ENCODE data around the gene HOXA10.

HOXA10 gene

GRCh38 chr7:27172823-27173510 is 1.2 kb downstream of the HOXA10 start:
- DNase-seq (no peak), ATAC-seq (ENCODE audit: insufficient read depth, low read depth) (no peak)
- H3K9me3 ChIP-seq (ENCODE audit: insufficient read depth, low read length, severe bottlenecking), result no peaks in the 10 kb centered on the region
- H3K36me3 ChIP-seq (ENCODE audit: insufficient read depth, low read length), result no peaks in the 10 kb centered on the region
- H3K4me1 ChIP-seq (ENCODE audit: insufficient read depth, low read length), result no peaks in the 10 kb centered on the region
- no peak overlapping the region for H2AFZ ChIP-seq (ENCODE audit: low read depth, low read length)
- no peak overlapping the region for H3K27ac ChIP-seq (ENCODE audit: low read length)
- H3K9ac ChIP-seq (ENCODE audit: low read depth, low read length), result no peak overlapping the region
- H4K20me1 ChIP-seq (ENCODE audit: insufficient read depth, low read length), result no peaks in the 10 kb centered on the region
- TF ChIP-seq EZH2 (IDR thresholded peaks at IDR 0.05; ENCODE audit: borderline replicate concordance, low read depth, low read length, severe bottlenecking) (no peak), CTCF (IDR thresholded peaks at IDR 0.05; ENCODE audit: borderline replicate concordance, extremely low read depth, low read length, poor library complexity, severe bottlenecking) (no peak)
- peaks cover 10% of the 10 kb centered on the region for H3K27me3 ChIP-seq (ENCODE audit: insufficient read depth, low read length, poor library complexity)
- no peaks in the 10 kb centered on the region for H3K79me2 ChIP-seq (ENCODE audit: insufficient read depth, low read length)
- no peak overlapping the region for H3K4me2 ChIP-seq (ENCODE audit: insufficient read depth, low read length)
- no peak overlapping the region for H3K4me3 ChIP-seq (ENCODE audit: low read depth in 1 of 2, low read length in 2 of 2)

GRCh38 chr7:27172315-27172774 is 1.8 kb downstream of the HOXA10 start:
- DNase-seq (no peak), ATAC-seq (ENCODE audit: insufficient read depth, low read depth) (no peak)
- H3K9me3 ChIP-seq (ENCODE audit: insufficient read depth, low read length, severe bottlenecking), result no peaks in the 10 kb centered on the region
- H2AFZ ChIP-seq (ENCODE audit: low read depth, low read length), result no peak overlapping the region
- no peak overlapping the region for H3K4me2 ChIP-seq (ENCODE audit: insufficient read depth, low read length)
- no peak overlapping the region for H3K27ac ChIP-seq (ENCODE audit: low read length)
- no peaks in the 10 kb centered on the region for H3K36me3 ChIP-seq (ENCODE audit: insufficient read depth, low read length)
- no peaks in the 10 kb centered on the region for H3K4me1 ChIP-seq (ENCODE audit: insufficient read depth, low read length)
- H3K4me3 ChIP-seq (ENCODE audit: low read depth in 1 of 2, low read length in 2 of 2), result no peak overlapping the region
- H3K9ac ChIP-seq (ENCODE audit: low read depth, low read length), result no peak overlapping the region
- H3K27me3 ChIP-seq (ENCODE audit: insufficient read depth, low read length, poor library complexity), result peaks cover 7% of the 10 kb centered on the region
- no peaks in the 10 kb centered on the region for H3K79me2 ChIP-seq (ENCODE audit: insufficient read depth, low read length)
- TF ChIP-seq EZH2 (IDR thresholded peaks at IDR 0.05; ENCODE audit: borderline replicate concordance, low read depth, low read length, severe bottlenecking) (no peak), CTCF (IDR thresholded peaks at IDR 0.05; ENCODE audit: borderline replicate concordance, extremely low read depth, low read length, poor library complexity, severe bottlenecking) (no peak)
- H4K20me1 ChIP-seq (ENCODE audit: insufficient read depth, low read length), result no peaks in the 10 kb centered on the region

GRCh38 chr7:27171637-27172314 is 2.3 kb downstream of the HOXA10 start:
- no peak overlapping the region for H3K27ac ChIP-seq (ENCODE audit: low read length)

More at GRCh38 chr7:27171637-27172314, 2.3 kb downstream of the HOXA10 start:
- no peak overlapping the region for H3K4me2 ChIP-seq (ENCODE audit: insufficient read depth, low read length)
- H4K20me1 ChIP-seq (ENCODE audit: insufficient read depth, low read length), result no peaks in the 10 kb centered on the region
- no peak for DNase-seq
- H2AFZ ChIP-seq (ENCODE audit: low read depth, low read length), result no peak overlapping the region
- 0 out of 3 replicates have a peak, but pooled peaks have one; percentile 37 for ATAC-seq (ENCODE audit: insufficient read depth, low read depth)
- TF ChIP-seq EZH2 (IDR thresholded peaks at IDR 0.05; ENCODE audit: borderline replicate concordance, low read depth, low read length, severe bottlenecking) (no peak), CTCF (IDR thresholded peaks at IDR 0.05; ENCODE audit: borderline replicate concordance, extremely low read depth, low read length, poor library complexity, severe bottlenecking) (peak; percentile 5)
- H3K36me3 ChIP-seq (ENCODE audit: insufficient read depth, low read length), result no peaks in the 10 kb centered on the region
- H3K9me3 ChIP-seq (ENCODE audit: insufficient read depth, low read length, severe bottlenecking), result no peaks in the 10 kb centered on the region
- no peaks in the 10 kb centered on the region for H3K4me1 ChIP-seq (ENCODE audit: insufficient read depth, low read length)
- H3K79me2 ChIP-seq (ENCODE audit: insufficient read depth, low read length), result no peaks in the 10 kb centered on the region
- H3K4me3 ChIP-seq (ENCODE audit: low read depth in 1 of 2, low read length in 2 of 2), result no peak overlapping the region
- peaks cover 7% of the 10 kb centered on the region for H3K27me3 ChIP-seq (ENCODE audit: insufficient read depth, low read length, poor library complexity)
- H3K9ac ChIP-seq (ENCODE audit: low read depth, low read length), result no peak overlapping the region
